SK-N-SH (cell line): Measurements from ENCODE around the gene DDX42. TPM values are rescaled to one million over a fixed set of nuclear protein-coding genes. Genes with fewer than 3 reads are reported as not detected.

Experiments used
- CTCF ChIA-PET: fragments of 300-600, 350-600 bp; formaldehyde crosslinking; extraction: SDS; loops from one replicate; lab custom pipeline; 2021; lab: Yijun Ruan, JAX
- POLR2A ChIA-PET: fragments of 350-600 bp; sonication (Branson Sonifier 250); formaldehyde crosslinking; extraction: SDS; loops from one replicate; lab custom pipeline; 2020; ENCODE audit warnings: antibody characterized with exemption, inconsistent platforms; lab: Yijun Ruan, JAX
- DNase-seq: peaks from one replicate; pipeline ENCODE4 v3.0.0; 2012
- H2AFZ ChIP-seq: fragments of 200-600 bp; sonication (generic); 2 replicates; pipeline ENCODE4 v1.8.1; 2016; ENCODE audit warnings: antibody characterized with exemption, mild to moderate bottlenecking, low read depth
- H3F3A ChIP-seq: fragments of 200-600 bp; sonication (generic); replicated peaks from 2 replicates; pipeline ENCODE3; 2016; ENCODE audit warnings: antibody characterized with exemption, mild to moderate bottlenecking; ENCODE audit not compliant: insufficient read depth
- H3K27ac ChIP-seq, 2 experiments: fragments of 200-500 bp in 1 of 2; fragments of 200-600 bp in 1 of 2; sonication (Bioruptor generic) in 1 of 2; sonication (generic), shearing (Covaris generic) in 1 of 2; 2 replicates each; pipeline versions ENCODE4 v1.5.1 to v1.6.1; 2014 to 2016; ENCODE audit warnings: low read depth in 2 of 2, inconsistent platforms in 1 of 2, low read length in 1 of 2, mild to moderate bottlenecking in 1 of 2, mixed read lengths in 1 of 2
- H3K27me3 ChIP-seq: fragments of 200-600 bp; sonication (generic), shearing (Covaris generic); 2 replicates; pipeline ENCODE4 v1.6.1; 2016; ENCODE audit warnings: mixed run types; ENCODE audit not compliant: insufficient read depth
- H3K36me3 ChIP-seq, 2 experiments: fragments of 200-500 bp in 1 of 2; fragments of 200-600 bp in 1 of 2; sonication (Bioruptor generic) in 1 of 2; sonication (generic) in 1 of 2; replicated peaks in 1 of 2; 2 replicates each; pipeline versions ENCODE3 to v1.5.1; 2014 to 2016; ENCODE audit warnings: low read length in 1 of 2, mild to moderate bottlenecking in 1 of 2; ENCODE audit not compliant: insufficient read depth in 2 of 2, control insufficient read depth in 1 of 2
- H3K4me1 ChIP-seq, 2 experiments: fragments of 200-500 bp in 1 of 2; fragments of 200-600 bp in 1 of 2; sonication (Bioruptor generic) in 1 of 2; sonication (generic), shearing (Covaris generic) in 1 of 2; 2 replicates each; pipeline versions ENCODE4 v1.5.1 to v1.6.1; 2014 to 2016; ENCODE audit warnings: low read depth in 1 of 2, low read length in 1 of 2, mixed run types in 1 of 2; ENCODE audit not compliant: insufficient read depth in 2 of 2, control insufficient read depth in 1 of 2
- H3K4me2 ChIP-seq: fragments of 200-600 bp; sonication (generic), shearing (Covaris generic); 2 replicates; pipeline ENCODE4 v1.6.1; 2017; ENCODE audit warnings: mixed run types
- H3K4me3 ChIP-seq, 2 experiments: fragments of 200-500 bp in 1 of 2; fragments of 200-600 bp in 1 of 2; sonication (Bioruptor generic) in 1 of 2; sonication (generic), shearing (Covaris generic) in 1 of 2; 2 replicates each; pipeline versions ENCODE4 v1.5.1 to v1.8.1; 2014 to 2016; ENCODE audit warnings: low read depth in 2 of 2, inconsistent platforms in 1 of 2, low read length in 1 of 2, mild to moderate bottlenecking in 1 of 2, mixed read lengths in 1 of 2, moderate library complexity in 1 of 2
- H3K79me2 ChIP-seq: fragments of 200-600 bp; sonication (generic); 2 replicates; pipeline ENCODE4 v1.8.1; 2017; ENCODE audit warnings: mild to moderate bottlenecking; ENCODE audit not compliant: insufficient read depth
- H3K9ac ChIP-seq: fragments of 200-600 bp; sonication (generic); 2 replicates; pipeline ENCODE4 v1.6.1; 2017; ENCODE audit warnings: mixed run types
- H3K9me2 ChIP-seq: fragments of 200-600 bp; sonication (generic); 2 replicates; pipeline ENCODE4 v1.6.1; 2017; ENCODE audit warnings: mixed run types
- H3K9me3 ChIP-seq: fragments of 200-600 bp; sonication (generic); 2 replicates; pipeline ENCODE4 v1.6.1; 2017; ENCODE audit warnings: mixed run types, mild to moderate bottlenecking, moderate library complexity
- H4K20me1 ChIP-seq: fragments of 200-600 bp; sonication (generic); 2 replicates; pipeline ENCODE4 v1.6.1; 2017; ENCODE audit warnings: mild to moderate bottlenecking, mixed run types; ENCODE audit not compliant: insufficient read depth
- CHD2 ChIP-seq: fragments of 150-350 bp; IDR thresholded peaks from 2 replicates; pipeline ENCODE4 v1.6.1; 2018; ENCODE audit warnings: low read length; ENCODE audit not compliant: partially characterized antibody
- FOSL2 ChIP-seq: IDR thresholded peaks from 2 replicates; pipeline ENCODE4 v1.4.0; 2012; ENCODE audit warnings: low read depth, mild to moderate bottlenecking, moderate library complexity, borderline replicate concordance
- FOXJ3 ChIP-seq: sonication (generic); formaldehyde crosslinking; IDR thresholded peaks from 2 replicates; pipeline ENCODE4 v1.5.1; 2020; ENCODE audit warnings: mild to moderate bottlenecking, missing genetic modification reagents
- GABPA ChIP-seq: IDR thresholded peaks from 2 replicates; pipeline ENCODE4 v1.4.0; 2012; ENCODE audit warnings: low read depth, mild to moderate bottlenecking
- JUND ChIP-seq: IDR thresholded peaks from 2 replicates; pipeline ENCODE4 v1.4.0; 2012
- MXI1 ChIP-seq: IDR thresholded peaks from 2 replicates; pipeline ENCODE4 v1.6.1; 2012; ENCODE audit warnings: mild to moderate bottlenecking, low read depth, low read length, improper control_type of control experiment
- POLR2AphosphoS5 ChIP-seq: IDR thresholded peaks from 2 replicates; pipeline ENCODE4 v1.6.1; 2012; ENCODE audit warnings: low read depth, low read length
- RAD21 ChIP-seq: IDR thresholded peaks from 2 replicates; pipeline ENCODE4 v1.6.1; 2012; ENCODE audit warnings: mild to moderate bottlenecking, low read length
- RCOR1 ChIP-seq: fragments of 150-350 bp; IDR thresholded peaks from 2 replicates; pipeline ENCODE4 v1.6.1; 2017; ENCODE audit warnings: antibody characterized with exemption, low read length
- SIN3A ChIP-seq: IDR thresholded peaks from 2 replicates; pipeline ENCODE4 v1.6.1; 2012; ENCODE audit warnings: low read depth, mild to moderate bottlenecking, low read length, moderate library complexity, borderline replicate concordance
- TAF1 ChIP-seq: IDR thresholded peaks from 2 replicates; pipeline ENCODE4 v1.6.1; 2012; ENCODE audit warnings: low read depth, mild to moderate bottlenecking, low read length, moderate library complexity, borderline replicate concordance
- YY1 ChIP-seq: IDR thresholded peaks from 2 replicates; pipeline ENCODE4 v1.4.0; 2012; ENCODE audit warnings: low read depth, mild to moderate bottlenecking
- WGBS: methylation state at CpG from one replicate; pipeline ENCODE4 v1.1.6; 2017; ENCODE audit warnings: low lambda C conversion rate; 5-methylcytosine and 5-hydroxymethylcytosine counted together
- polyA plus RNA-seq, 3 experiments: library from polyadenylated mRNA; depleted of rRNA; stranded (reverse); fragments of >200 nt; gene quantifications; 2 replicates each; pipeline ENCODE4 v1.2.3, GENCODE V29; 2012
- TF ChIP-seq, protein P1 (sequence below): IDR thresholded peaks from 2 replicates; pipeline ENCODE4 v1.4.0; 2012; ENCODE audit warnings: low read depth, borderline replicate concordance
- TF ChIP-seq, protein P2 (sequence below): fragments of 200-600 bp; sonication (generic); IDR thresholded peaks from 2 replicates; pipeline ENCODE4 v1.6.1; 2017; ENCODE audit warnings: antibody characterized with exemption, mild to moderate bottlenecking, moderate library complexity

Gene DDX42
- polyA plus RNA-seq, 1 of the 3 experiments (the other 2 are of a cell fraction) = 115 TPM

DNA sequence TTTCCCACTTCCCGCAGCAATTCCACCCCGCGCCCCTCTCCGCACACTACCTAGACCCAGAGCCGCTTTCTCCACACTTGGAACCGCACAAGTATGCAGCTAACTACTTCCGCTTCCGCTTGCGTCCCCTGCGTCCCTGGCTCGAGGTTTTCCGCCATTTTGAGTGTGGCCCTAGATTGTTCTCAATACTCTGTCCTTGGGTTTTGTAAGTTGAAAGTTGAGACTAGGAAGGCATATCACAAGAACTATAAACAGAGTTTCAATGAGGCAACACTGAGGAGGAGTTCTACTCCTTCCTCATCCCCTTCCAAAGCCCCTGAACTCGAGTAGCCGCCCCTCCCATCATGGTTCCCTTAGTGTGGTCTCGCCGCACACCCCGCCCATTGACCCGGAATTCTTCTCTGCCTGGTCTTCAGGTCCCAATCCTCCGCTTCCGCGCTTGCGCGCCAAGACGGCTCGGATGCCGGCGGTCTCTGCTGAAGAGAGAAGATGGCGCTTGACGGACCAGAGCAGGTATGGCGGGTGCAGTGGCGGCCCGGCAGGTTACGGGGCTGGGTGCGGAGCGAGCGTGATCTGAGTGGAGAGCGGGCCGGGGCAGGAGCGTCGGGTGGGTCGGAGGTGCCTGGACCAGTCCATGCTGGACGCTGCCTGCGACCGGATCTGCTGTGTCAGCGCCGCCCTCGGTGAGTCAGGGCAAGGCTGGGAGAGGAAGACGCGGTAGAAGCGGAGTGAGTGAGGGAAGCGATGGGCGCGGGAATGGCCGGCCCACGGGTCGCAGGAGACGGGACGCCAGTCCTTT lies 53.2 kb downstream of the DDX42 start, which contains the start of the genes FTSJ3 and PSMC5 (continued):
- peak; percentile 93 for TF ChIP-seq POLR2AphosphoS5
- peak; percentile 92; the same call in 1 of the 2 replicates for TF ChIP-seq SIN3A
- TF ChIP-seq RCOR1 = peak; percentile 10; the same call in 1 of the 2 replicates
- peak; percentile 98 for TF ChIP-seq GABPA
- TF ChIP-seq FOSL2 = peak; percentile 33; the same call in 1 of the 2 replicates
- peak; percentile 77 for TF ChIP-seq CHD2
- peak; percentile 100 for TF ChIP-seq YY1
- no peak for TF ChIP-seq JUND
- no peak for TF ChIP-seq RAD21
- TF ChIP-seq MXI1 = peak; percentile 85
- TF ChIP-seq, protein P1, sequence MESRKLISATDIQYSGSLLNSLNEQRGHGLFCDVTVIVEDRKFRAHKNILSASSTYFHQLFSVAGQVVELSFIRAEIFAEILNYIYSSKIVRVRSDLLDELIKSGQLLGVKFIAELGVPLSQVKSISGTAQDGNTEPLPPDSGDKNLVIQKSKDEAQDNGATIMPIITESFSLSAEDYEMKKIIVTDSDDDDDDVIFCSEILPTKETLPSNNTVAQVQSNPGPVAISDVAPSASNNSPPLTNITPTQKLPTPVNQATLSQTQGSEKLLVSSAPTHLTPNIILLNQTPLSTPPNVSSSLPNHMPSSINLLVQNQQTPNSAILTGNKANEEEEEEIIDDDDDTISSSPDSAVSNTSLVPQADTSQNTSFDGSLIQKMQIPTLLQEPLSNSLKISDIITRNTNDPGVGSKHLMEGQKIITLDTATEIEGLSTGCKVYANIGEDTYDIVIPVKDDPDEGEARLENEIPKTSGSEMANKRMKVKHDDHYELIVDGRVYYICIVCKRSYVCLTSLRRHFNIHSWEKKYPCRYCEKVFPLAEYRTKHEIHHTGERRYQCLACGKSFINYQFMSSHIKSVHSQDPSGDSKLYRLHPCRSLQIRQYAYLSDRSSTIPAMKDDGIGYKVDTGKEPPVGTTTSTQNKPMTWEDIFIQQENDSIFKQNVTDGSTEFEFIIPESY = no peak

DNA sequence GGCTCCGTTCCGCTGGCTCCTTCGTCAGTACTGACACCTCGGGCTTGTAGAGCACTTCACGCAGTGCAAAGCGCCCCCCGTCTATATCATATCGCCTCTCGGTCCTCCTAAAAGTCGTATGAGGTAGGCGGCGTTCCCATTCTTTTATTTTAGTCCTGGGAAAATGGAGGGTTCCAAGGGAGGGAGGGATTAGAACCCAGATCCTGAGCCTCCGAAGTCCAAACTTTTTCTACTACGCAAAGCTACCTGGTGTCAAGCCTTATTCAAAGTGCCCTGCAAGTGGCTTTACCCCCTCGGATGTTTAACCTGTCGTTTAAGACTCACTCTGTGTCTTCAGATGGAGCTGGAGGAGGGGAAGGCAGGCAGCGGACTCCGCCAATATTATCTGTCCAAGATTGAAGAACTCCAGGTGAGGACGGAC lies 53.8 kb downstream of the DDX42 start:
- POLR2A ChIA-PET = interaction anchor here (0.7 to 9.1 kb wide), 5 partner anchors 14 to 678 kb away, joined by 3 to 108 read pairs (median 4); partner anchors contain the start of genes CCDC47, DDX42, DDX5 and SMARCD2
- H3K9ac ChIP-seq = peak overlapping the region; percentile 88
- peak overlapping the region; percentile 67; the same call in 1 of the 2 replicates for H2AFZ ChIP-seq
- H3K36me3 ChIP-seq = peaks cover 71 to 77% of the 10 kb centered on the region in 2 experiments
- DNase-seq = no peak
- no peak for TF ChIP-seq TAF1
- TF ChIP-seq, protein P2, sequence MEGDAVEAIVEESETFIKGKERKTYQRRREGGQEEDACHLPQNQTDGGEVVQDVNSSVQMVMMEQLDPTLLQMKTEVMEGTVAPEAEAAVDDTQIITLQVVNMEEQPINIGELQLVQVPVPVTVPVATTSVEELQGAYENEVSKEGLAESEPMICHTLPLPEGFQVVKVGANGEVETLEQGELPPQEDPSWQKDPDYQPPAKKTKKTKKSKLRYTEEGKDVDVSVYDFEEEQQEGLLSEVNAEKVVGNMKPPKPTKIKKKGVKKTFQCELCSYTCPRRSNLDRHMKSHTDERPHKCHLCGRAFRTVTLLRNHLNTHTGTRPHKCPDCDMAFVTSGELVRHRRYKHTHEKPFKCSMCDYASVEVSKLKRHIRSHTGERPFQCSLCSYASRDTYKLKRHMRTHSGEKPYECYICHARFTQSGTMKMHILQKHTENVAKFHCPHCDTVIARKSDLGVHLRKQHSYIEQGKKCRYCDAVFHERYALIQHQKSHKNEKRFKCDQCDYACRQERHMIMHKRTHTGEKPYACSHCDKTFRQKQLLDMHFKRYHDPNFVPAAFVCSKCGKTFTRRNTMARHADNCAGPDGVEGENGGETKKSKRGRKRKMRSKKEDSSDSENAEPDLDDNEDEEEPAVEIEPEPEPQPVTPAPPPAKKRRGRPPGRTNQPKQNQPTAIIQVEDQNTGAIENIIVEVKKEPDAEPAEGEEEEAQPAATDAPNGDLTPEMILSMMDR = 0 out of 2 replicates have a peak, but pooled peaks have one; percentile 4
- 0 out of 2 replicates have a peak, but pooled peaks have one; percentile 5 for TF ChIP-seq FOXJ3 (CRISPR knock-in tag)
- TF ChIP-seq, all 33 proteins: peak for 2
- Histone ChIP-seq H3K4me2 (peak overlapping the region; percentile 93), H3K4me3 (peak overlapping the region; percentile 94 to 100), H3K27ac (peak overlapping the region; percentile 90 to 99), H3K4me1 (peaks cover 9 to 37% of the 10 kb centered on the region in 2 experiments; a peak in 2 of 4 replicates), H3K9me2 (no peaks in the 10 kb centered on the region), H4K20me1 (0 out of 2 replicates have a peak, but pooled peaks cover 8% of the 10 kb centered on the region), H3F3A (peaks cover 23% of the 10 kb centered on the region), H3K79me2 (peaks cover 66% of the 10 kb centered on the region), H3K9me3 (no peaks in the 10 kb centered on the region), H3K27me3 (no peaks in the 10 kb centered on the region)
- WGBS = under 1% methylated on average over 19 of the region's 19 CpGs
- CTCF ChIA-PET = interaction anchor here (0.7 to 7.4 kb wide), 10 partner anchors 8 to 402 kb away, joined by 3 to 96 read pairs (median 4); partner anchors contain the start of genes DDX42 and SMARCD2
